ENCODE data around the gene TIAM2. TPM values are rescaled to one million over a fixed set of nuclear protein-coding genes. Genes with fewer than 3 reads are reported as not detected.

Gene TIAM2
- total and polyA plus RNA-seq, 12 donors = 4.3 to 22.5 (median 11.8) TPM

- 31 to 53% methylated on average over 4 of the region's 4 CpGs for WGBS, 2 donors
- ATAC-seq = peak in 1 of 8 donors; percentile 41
- H3K27ac ChIP-seq = peak overlapping the region in 7 of 10 donors; percentile 22 to 66 (median 33)
- intact Hi-C loops (cut with DNase I) = no loop called here
- DNase-seq = no peak
- H3K4me3 ChIP-seq = peak overlapping the region in 7 of 10 donors; percentile 3 to 32 (median 20)
- TF ChIP-seq, protein P1, sequence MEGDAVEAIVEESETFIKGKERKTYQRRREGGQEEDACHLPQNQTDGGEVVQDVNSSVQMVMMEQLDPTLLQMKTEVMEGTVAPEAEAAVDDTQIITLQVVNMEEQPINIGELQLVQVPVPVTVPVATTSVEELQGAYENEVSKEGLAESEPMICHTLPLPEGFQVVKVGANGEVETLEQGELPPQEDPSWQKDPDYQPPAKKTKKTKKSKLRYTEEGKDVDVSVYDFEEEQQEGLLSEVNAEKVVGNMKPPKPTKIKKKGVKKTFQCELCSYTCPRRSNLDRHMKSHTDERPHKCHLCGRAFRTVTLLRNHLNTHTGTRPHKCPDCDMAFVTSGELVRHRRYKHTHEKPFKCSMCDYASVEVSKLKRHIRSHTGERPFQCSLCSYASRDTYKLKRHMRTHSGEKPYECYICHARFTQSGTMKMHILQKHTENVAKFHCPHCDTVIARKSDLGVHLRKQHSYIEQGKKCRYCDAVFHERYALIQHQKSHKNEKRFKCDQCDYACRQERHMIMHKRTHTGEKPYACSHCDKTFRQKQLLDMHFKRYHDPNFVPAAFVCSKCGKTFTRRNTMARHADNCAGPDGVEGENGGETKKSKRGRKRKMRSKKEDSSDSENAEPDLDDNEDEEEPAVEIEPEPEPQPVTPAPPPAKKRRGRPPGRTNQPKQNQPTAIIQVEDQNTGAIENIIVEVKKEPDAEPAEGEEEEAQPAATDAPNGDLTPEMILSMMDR (IDR thresholded peaks at IDR 0.05) = no peak
- peaks cover 5 to 35% (median 25%) of the 10 kb centered on the region in 9 donors for H3K4me1 ChIP-seq
- H3K9me3 ChIP-seq = no peaks in the 10 kb centered on the region
- peaks cover 0 to 4% (median 0%) of the 10 kb centered on the region in 9 donors for H3K36me3 ChIP-seq
- no peaks in the 10 kb centered on the region for H3K27me3 ChIP-seq
Observed at GRCh38 chr6:155143029-155143577, 148.0 kb downstream of the TIAM2 start.

- Histone ChIP-seq H3K9me3 (no peaks in the 10 kb centered on the region), H3K4me3 (peak overlapping the region in 7 of 10 donors; percentile 3 to 32 (median 20)), H3K27ac (peak overlapping the region in 6 of 10 donors; percentile 22 to 66 (median 34)), H3K27me3 (no peaks in the 10 kb centered on the region), H3K4me1 (peaks cover 5 to 35% (median 25%) of the 10 kb centered on the region in 9 donors), H3K36me3 (peaks cover 0 to 4% (median 0%) of the 10 kb centered on the region in 9 donors)
- DNase-seq (no peak), ATAC-seq (no peak)
- WGBS, 2 donors = 75 to 83% methylated on average over 7 of the region's 7 CpGs
- intact Hi-C loops (cut with DNase I) = no loop called here
- TF ChIP-seq, protein P1 (IDR thresholded peaks at IDR 0.05) = no peak
Observed at GRCh38 chr6:155143578-155144106, 148.5 kb downstream of the TIAM2 start.

DNA sequence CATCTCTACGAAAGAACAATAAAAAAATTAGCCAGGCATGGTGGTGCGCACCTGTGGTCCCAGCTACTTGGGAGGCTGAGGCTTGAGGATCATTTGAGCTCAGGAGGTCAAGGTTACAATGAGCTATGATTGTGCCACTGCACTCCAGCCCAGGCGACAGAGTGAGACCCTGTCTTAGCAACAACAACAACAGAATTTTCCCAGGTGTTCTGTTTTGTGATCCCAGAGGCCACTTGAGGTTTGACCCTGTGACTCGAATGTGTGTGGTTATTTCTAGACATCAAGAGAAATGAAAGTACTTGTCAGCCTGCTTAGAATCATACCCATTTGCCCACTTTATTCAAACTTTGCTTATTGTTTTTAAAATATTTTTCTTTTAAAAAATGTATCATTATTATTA is 151.1 kb downstream of the TIAM2 start:
- no peak for ATAC-seq
- no peak overlapping the region for H3K27ac ChIP-seq
- no peak overlapping the region for H3K4me3 ChIP-seq
- 92 to 95% methylated on average over 4 of the region's 4 CpGs for WGBS, 2 donors
- no peaks in the 10 kb centered on the region for H3K27me3 ChIP-seq
- H3K9me3 ChIP-seq = no peaks in the 10 kb centered on the region
- peaks cover 0 to 4% (median 0%) of the 10 kb centered on the region in 9 donors for H3K36me3 ChIP-seq
- intact Hi-C loops (cut with DNase I) = no loop called here
- peaks cover 5 to 29% (median 22%) of the 10 kb centered on the region in 9 donors for H3K4me1 ChIP-seq
- TF ChIP-seq, protein P1 (IDR thresholded peaks at IDR 0.05) = no peak
- DNase-seq = no peak

DNA sequence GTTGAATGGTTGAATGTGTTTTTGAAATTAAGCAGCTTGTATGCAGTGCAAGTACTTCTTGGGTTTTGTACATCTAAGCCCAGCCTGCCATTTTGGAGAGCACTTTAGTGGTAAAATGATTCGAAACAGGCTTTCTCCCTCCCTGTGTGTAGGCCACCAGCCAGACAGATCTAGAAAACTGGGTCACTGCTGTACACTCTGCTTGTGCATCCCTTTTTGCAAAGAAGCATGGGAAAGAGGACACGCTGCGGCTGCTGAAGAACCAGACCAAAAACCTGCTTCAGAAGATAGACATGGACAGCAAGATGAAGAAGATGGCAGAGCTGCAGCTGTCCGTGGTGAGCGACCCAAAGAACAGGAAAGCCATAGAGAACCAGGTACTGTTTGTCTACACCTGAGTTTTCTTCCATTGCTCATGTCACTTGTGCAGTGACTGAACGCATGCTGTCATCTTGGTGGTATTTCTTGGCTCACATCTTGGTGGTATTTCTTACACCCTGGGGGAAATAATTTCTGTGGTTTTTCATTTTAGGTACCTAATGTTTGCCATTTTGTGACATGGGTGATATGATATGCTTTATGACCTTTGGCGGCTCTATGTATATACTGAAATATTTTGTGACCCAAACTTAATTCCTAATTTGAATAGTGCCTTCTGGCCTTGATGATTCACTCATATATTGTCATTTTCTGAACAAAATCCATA is 153.0 kb downstream of the TIAM2 start:
- Histone ChIP-seq H3K9me3 (no peaks in the 10 kb centered on the region), H3K27me3 (no peaks in the 10 kb centered on the region), H3K4me1 (peaks cover 0 to 10% (median 7%) of the 10 kb centered on the region in 9 donors), H3K4me3 (no peak overlapping the region), H3K36me3 (peaks cover 0 to 4% (median 0%) of the 10 kb centered on the region in 9 donors), H3K27ac (no peak overlapping the region)
- no peak for ATAC-seq
- intact Hi-C loops (cut with DNase I) = no loop called here
- TF ChIP-seq, protein P1 (IDR thresholded peaks at IDR 0.05) = no peak
- WGBS, 2 donors = 92 to 93% methylated on average over 7 of the region's 7 CpGs
- no peak for DNase-seq
